IPS DF 6.9 (cell line): Measurements from ENCODE around the gene CA10.

ENCODE experiments used
- DNase-seq: peaks from one replicate; pipeline ENCODE4 v3.0.0-alpha.2; 2013; ENCODE audit warnings: low read depth, low spot score
- H3K27ac ChIP-seq: one replicate; pipeline ENCODE4 v1.5.1; 2013; ENCODE audit warnings: low read length, control low read depth
- H3K27me3 ChIP-seq: 2 replicates; pipeline ENCODE4 v1.6.1; 2013; ENCODE audit warnings: mild to moderate bottlenecking, low read length; ENCODE audit not compliant: control insufficient read depth, insufficient read depth
- H3K36me3 ChIP-seq: 2 replicates; pipeline ENCODE4 v1.6.1; 2013; ENCODE audit warnings: low read length; ENCODE audit not compliant: control insufficient read depth, insufficient read depth
- H3K4me1 ChIP-seq: 2 replicates; pipeline ENCODE4 v1.6.1; 2013; ENCODE audit warnings: low read length; ENCODE audit not compliant: control insufficient read depth, insufficient read depth
- H3K4me3 ChIP-seq: 2 replicates; pipeline ENCODE4 v1.5.1; 2013; ENCODE audit warnings: mild to moderate bottlenecking, low read length
- H3K9me3 ChIP-seq: 2 replicates; pipeline ENCODE4 v1.6.1; 2013; ENCODE audit warnings: low read length, inconsistent platforms; ENCODE audit not compliant: control insufficient read depth, insufficient read depth
- WGBS: extraction: QIAGEN DNeasy Blood & Tissue Kit; methylation state at CpG from one replicate; pipeline ENCODE4 v1.1.7; 2013; ENCODE audit warnings: mixed read lengths, missing lambda C conversion rate; ENCODE audit not compliant: insufficient read length, insufficient coverage; 5-methylcytosine and 5-hydroxymethylcytosine counted together

Gene CA10

DNA sequence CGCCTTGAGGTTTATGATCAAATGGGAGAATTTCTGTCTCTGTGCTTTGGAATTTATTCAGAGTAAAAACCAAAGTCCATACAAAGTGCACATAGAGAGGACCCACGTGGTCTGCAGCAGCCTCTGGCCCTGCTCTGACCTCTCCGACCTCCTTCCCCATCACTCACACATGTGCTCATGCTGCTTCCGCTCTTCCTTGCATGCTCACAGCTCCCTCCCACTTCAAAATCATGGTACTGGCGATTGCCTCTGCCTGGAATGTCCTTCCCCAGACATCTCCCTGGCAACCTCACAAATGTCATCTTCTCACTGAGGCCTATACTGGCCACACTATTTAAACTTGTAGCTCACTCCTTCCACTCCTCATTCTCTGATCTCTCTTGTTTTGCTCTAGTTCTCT lies 418.0 kb downstream of the CA10 start:
- H3K27me3 ChIP-seq = no peaks in the 10 kb centered on the region
- no peaks in the 10 kb centered on the region for H3K9me3 ChIP-seq
- H3K27ac ChIP-seq = no peak overlapping the region
- no peaks in the 10 kb centered on the region for H3K36me3 ChIP-seq
- peaks cover 6% of the 10 kb centered on the region; the same call in 1 of the 2 replicates for H3K4me1 ChIP-seq
- no peak for DNase-seq
- no CpG with 5 or more reads among the region's 5 CpGs for WGBS
- H3K4me3 ChIP-seq = no peak overlapping the region

DNA sequence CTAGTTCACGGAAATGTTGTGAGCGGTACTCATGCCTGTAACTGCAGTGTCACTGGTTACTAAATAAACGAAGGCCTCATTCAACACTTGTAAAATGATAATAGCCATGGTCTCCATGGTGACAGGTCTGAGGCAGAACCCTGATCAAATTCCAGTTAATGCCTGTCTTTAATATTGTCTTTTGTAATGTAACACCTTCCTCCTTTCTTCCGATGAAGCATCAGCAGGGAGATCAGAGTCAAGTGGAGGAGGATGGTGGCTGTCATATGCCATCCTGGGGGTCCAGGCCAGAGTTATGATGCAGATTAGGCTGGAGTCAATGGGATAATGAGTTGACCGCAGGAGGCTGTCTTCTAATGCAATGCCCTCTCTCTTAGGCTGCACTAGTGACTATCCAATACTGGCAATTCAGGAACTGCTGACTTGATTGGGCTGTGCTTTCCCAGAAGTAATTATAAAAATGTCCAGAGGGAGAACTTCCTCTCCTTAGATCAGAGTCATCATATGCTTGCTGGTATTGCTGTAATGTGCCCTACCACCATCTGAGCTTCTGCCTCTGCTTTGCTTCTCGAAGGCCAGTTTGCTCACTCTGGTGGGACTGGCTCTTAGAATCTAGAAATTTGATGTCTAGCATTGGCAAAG lies 419.1 kb downstream of the CA10 start:
- H3K9me3 ChIP-seq = no peaks in the 10 kb centered on the region
- H3K27ac ChIP-seq = no peak overlapping the region
- no peaks in the 10 kb centered on the region for H3K36me3 ChIP-seq
- no peaks in the 10 kb centered on the region for H3K27me3 ChIP-seq
- peaks cover 4% of the 10 kb centered on the region; the same call in 1 of the 2 replicates for H3K4me1 ChIP-seq
- H3K4me3 ChIP-seq = no peak overlapping the region
- no CpG with 5 or more reads among the region's 6 CpGs for WGBS
- DNase-seq = no peak

DNA sequence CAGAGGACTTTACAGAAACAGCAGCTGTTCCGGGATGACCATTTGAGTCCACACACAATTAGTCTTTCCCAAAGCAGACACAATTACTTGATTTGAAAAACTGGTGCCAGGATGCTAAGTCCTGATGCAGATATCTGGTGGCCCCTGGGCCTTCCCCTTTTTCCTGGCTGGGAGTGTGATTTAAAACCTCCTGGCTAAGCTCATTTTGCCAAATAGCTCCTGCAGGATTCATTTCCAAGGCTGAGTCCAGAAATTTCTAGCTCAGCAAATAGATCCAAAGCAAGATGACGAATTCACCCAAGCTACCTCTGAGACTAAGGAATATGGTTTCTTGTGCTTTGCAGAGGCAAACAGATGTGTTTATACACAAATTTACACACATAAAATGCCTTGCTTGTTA lies 422.2 kb downstream of the CA10 start:
- no peaks in the 10 kb centered on the region for H3K9me3 ChIP-seq
- no peak for DNase-seq
- no peaks in the 10 kb centered on the region for H3K27me3 ChIP-seq
- WGBS = no CpG with 5 or more reads among the region's 2 CpGs
- H3K4me3 ChIP-seq = no peak overlapping the region
- peaks cover 4% of the 10 kb centered on the region; the same call in 1 of the 2 replicates for H3K4me1 ChIP-seq
- no peaks in the 10 kb centered on the region for H3K36me3 ChIP-seq
- no peak overlapping the region for H3K27ac ChIP-seq

DNA sequence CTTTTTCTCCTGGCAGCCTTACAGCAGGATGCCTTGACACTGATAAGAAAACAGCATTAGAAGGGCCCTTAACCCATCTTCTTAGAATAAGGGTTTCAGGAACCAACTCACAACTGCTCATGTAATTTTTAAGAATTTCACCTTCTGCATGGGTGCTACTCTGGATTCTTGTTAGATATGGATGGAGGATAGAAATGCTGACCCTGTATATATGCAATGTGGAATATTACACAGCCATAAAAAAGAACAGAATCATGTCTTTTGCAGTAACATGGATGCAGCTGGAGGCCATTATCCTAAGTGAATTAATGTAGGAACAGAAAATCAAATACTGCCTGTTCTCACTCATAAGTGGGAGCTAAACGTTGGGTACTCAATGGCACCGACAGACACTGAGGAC lies 423.5 kb downstream of the CA10 start:
- no CpG with 5 or more reads among the region's 2 CpGs for WGBS
- H3K9me3 ChIP-seq = no peaks in the 10 kb centered on the region
- no peaks in the 10 kb centered on the region for H3K36me3 ChIP-seq
- H3K27me3 ChIP-seq = no peaks in the 10 kb centered on the region
- no peak overlapping the region for H3K4me3 ChIP-seq
- no peak for DNase-seq
- H3K4me1 ChIP-seq = peaks cover 4% of the 10 kb centered on the region; the same call in 1 of the 2 replicates
- no peak overlapping the region for H3K27ac ChIP-seq

DNA sequence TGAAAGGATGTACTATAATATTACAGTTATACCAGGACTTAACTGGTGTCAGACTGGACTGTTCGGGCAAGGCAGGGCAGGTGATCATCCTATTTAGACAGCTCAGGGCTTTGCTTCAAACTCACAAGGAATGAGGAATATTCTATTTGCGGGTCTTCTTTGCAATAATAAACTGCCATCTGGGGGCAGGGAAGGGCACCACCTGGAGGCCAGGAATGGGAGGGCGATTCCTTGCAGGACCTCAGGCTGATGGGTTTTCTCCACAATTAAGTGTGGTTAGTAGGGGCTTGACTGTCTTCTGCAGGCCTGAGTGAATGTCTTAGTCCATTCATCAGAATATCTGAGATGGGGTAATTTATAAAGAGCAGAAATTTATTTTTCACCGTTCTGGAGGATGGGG lies 424.1 kb downstream of the CA10 start:
- no peaks in the 10 kb centered on the region for H3K9me3 ChIP-seq
- H3K4me1 ChIP-seq = peaks cover 3% of the 10 kb centered on the region; the same call in 1 of the 2 replicates
- peak; percentile 54 for DNase-seq
- H3K27ac ChIP-seq = no peak overlapping the region
- H3K27me3 ChIP-seq = no peaks in the 10 kb centered on the region
- no peak overlapping the region for H3K4me3 ChIP-seq
- H3K36me3 ChIP-seq = no peaks in the 10 kb centered on the region
- WGBS = no CpG with 5 or more reads among the region's 4 CpGs

DNA sequence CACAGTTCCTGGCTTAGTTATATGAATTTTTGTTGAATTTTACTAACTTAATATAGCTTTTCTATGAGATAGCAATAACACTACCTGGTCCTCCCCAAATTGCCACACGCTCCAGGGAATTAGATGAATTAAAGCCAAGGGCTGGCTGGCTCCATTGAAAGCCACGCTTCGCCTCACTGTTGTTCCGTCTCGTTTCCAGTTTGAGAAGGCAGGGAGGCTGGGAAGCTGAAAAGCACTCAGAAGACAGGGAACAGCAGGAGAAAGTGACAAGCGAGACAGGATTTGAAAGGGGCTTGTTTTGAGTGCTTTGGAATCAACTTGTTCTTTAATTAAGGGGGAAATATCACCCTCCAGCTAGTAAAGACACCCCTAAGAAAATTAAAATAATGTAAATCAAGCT lies 425.3 kb downstream of the CA10 start:
- no CpG with 5 or more reads among the region's 6 CpGs for WGBS

DNA sequence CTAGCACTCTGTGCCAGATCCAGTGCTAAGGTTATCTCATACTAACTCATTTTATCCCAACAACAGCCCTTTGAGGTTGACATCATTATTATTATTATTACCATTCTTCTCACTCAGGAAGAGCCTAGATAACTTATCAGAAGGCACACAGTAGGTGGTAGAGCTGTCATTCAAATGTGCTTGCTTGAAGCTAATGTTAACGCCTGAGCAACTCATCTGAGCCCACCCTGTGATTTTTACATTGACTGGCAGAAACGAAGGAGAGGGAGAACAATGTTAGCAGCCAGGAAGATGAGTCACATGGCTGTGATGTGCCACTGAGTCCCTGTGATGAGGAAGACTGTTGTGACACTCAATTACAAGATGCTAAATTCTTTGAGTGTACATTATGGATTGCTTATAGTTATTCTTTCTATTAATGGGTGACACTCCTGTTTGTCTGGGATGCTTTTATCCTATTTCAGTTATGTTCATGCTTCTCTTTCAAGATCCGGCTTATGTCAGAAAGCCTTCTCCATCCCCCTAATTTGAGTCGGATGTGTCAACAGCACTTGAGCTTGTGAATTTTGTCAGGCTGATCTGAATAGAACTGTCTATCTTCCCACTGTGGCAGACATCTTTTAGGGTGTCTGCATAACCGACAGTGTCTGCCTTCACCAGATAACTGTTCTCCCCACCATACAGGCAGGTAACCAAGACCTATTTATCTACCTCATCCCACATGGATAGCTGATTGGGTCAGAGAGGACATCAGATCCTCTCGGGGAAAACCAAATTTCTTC lies 426.4 kb downstream of the CA10 start:
- Histone ChIP-seq H3K9me3 (no peaks in the 10 kb centered on the region), H3K4me3 (no peak overlapping the region), H3K27me3 (no peaks in the 10 kb centered on the region), H3K4me1 (no peaks in the 10 kb centered on the region), H3K27ac (no peak overlapping the region), H3K36me3 (no peaks in the 10 kb centered on the region)
- DNase-seq = no peak
- WGBS = no CpG with 5 or more reads among the region's 6 CpGs

More for the DNA sequence above, 425.3 kb downstream of the CA10 start:
- Histone ChIP-seq H3K4me3 (no peak overlapping the region), H3K9me3 (no peaks in the 10 kb centered on the region), H3K36me3 (no peaks in the 10 kb centered on the region), H3K4me1 (no peaks in the 10 kb centered on the region), H3K27ac (no peak overlapping the region), H3K27me3 (no peaks in the 10 kb centered on the region)
- no peak for DNase-seq

DNA sequence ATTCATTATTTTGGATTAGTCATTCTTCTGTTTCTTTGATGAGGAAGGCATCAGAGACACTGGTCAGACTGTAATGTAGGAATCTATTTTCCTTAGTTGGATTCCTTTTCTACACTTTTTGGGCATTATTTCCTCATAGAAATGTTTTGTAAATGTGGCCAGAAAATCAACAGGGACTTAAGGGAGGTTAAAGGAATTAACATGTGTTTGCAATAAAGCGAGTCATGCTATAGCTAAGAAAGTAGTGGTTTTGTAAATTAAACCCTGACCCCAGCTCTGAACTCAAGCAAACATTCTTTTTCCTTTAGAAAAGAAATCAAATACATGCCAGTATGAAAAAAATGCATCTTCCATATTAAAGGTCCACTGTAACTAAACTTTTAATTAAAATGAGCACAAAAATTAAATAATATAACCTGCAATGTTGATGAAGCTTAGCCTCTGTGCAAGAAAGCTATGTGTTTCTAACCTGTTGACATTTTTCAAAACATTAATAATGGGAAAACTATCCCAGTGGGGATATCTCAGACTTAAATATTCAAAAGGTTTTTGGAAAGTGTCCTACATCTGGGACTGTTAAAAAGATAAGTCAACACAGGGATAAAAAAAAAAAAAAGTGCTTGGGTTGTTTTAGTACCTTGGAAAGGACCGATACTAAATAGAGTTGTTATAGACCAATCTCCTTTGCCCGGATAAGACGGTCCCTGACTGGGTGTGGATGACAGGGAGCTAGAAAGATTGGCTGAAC lies 428.0 kb downstream of the CA10 start:
- DNase-seq = no peak
- no peaks in the 10 kb centered on the region for H3K4me1 ChIP-seq
- H3K36me3 ChIP-seq = no peaks in the 10 kb centered on the region
- WGBS = no CpG with 5 or more reads among the region's 4 CpGs
- H3K4me3 ChIP-seq = no peak overlapping the region
- H3K27ac ChIP-seq = no peak overlapping the region
- no peaks in the 10 kb centered on the region for H3K27me3 ChIP-seq
- no peaks in the 10 kb centered on the region for H3K9me3 ChIP-seq

DNA sequence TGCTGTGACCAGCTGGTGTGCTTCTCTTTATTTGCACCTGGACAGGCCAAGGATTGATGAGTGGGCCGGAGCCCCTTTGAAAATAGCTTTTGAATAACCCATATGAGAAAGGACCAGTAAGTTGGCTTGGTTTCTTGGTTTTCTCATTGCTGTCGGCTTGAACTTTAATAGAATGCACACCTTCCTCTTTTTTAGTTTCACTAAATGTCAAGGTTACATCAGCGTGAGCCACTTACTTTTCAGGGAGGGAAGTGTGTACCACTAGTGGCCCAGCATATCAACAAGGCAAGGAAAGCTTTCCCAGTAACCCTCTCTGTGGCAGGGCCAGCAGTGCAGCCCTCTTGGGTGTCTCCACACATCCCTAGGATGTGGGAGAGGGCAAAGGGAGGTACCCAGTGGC lies 433.3 kb downstream of the CA10 start:
- DNase-seq = no peak
- Histone ChIP-seq H3K4me3 (no peak overlapping the region), H3K36me3 (no peaks in the 10 kb centered on the region), H3K27ac (no peak overlapping the region), H3K9me3 (no peaks in the 10 kb centered on the region), H3K4me1 (no peaks in the 10 kb centered on the region), H3K27me3 (no peaks in the 10 kb centered on the region)
- WGBS = no CpG with 5 or more reads among the region's 3 CpGs

DNA sequence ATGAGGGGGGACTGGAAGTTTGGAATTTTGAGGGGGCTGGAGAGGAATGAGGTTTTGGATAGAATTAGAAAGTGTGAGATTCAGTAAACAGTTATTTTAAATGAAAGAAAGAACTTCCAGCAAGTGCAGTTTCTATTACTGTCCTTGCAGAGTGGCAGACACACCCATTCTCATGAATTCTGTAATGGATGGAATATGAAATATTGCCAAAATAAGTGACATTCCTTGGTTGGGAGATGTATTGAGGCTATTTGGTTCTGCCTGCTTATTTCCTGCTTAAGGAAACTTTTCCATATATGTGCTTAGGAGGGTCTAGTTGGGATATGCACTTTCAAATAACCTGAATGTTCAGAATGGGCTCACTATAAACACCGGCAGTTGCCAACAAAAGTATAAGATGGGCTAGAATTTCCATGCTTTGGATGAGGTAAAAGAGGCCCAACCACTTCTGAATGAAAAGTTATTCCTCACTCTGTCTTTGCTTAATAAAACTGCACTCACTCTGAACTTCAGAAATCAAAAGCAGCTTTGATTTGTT lies 434.4 kb downstream of the CA10 start:
- DNase-seq = no peak
- Histone ChIP-seq H3K9me3 (no peaks in the 10 kb centered on the region), H3K27me3 (no peaks in the 10 kb centered on the region), H3K4me3 (no peak overlapping the region), H3K36me3 (no peaks in the 10 kb centered on the region), H3K4me1 (no peaks in the 10 kb centered on the region), H3K27ac (no peak overlapping the region)
- WGBS = no CpG with 5 or more reads among the region's 1 CpG
